KOPT-K1 (cell line): ENCODE data around the gene AKR1C4.
"Not testable (repeated sequence)": the region's sequence is repeated elsewhere in the genome, so short reads cannot be mapped to it uniquely, and the experiment has no call there.

ENCODE experiments used
- H3K27ac ChIP-seq: fragments of 200-600 bp; sonication (generic); 2 replicates; pipeline ENCODE4 v1.5.1; 2016; ENCODE audit warnings: antibody characterized with exemption, mild to moderate bottlenecking, low read depth, low read length; ENCODE audit not compliant: poor library complexity, severe bottlenecking
- H3K36me3 ChIP-seq: fragments of 200-600 bp; sonication (generic); 2 replicates; pipeline ENCODE4 v1.5.1; 2017; ENCODE audit warnings: antibody characterized with exemption, mild to moderate bottlenecking, low read length, moderate library complexity; ENCODE audit not compliant: insufficient read depth
- H3K9me3 ChIP-seq: fragments of 200-600 bp; sonication (generic); 2 replicates; pipeline ENCODE4 v1.5.1; 2017; ENCODE audit warnings: antibody characterized with exemption, low read length, mild to moderate bottlenecking; ENCODE audit not compliant: insufficient read depth, poor library complexity, severe bottlenecking

Gene AKR1C4

DNA sequence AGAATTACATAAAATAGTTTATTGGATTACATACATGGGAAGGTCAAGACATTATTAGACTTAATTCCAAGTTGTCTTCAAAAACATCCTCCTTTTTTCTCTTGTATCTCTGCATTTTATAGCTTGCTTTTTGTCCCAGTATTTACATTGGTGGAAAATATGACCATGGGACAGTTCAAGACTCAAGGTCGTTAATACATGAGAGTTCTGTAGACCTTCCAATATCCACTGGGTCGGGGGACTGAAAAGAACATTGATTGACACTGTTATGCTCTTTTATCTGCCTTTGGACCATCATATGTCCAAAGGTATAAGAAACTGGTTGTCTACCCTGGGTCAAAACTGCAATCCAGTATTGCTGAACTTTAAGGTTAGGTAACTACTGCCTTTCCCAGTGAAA lies 36.7 kb downstream of the AKR1C4 start:
- H3K27ac ChIP-seq: no peak overlapping the region
- no peaks in the 10 kb centered on the region for H3K36me3 ChIP-seq
- no peaks in the 10 kb centered on the region for H3K9me3 ChIP-seq

DNA sequence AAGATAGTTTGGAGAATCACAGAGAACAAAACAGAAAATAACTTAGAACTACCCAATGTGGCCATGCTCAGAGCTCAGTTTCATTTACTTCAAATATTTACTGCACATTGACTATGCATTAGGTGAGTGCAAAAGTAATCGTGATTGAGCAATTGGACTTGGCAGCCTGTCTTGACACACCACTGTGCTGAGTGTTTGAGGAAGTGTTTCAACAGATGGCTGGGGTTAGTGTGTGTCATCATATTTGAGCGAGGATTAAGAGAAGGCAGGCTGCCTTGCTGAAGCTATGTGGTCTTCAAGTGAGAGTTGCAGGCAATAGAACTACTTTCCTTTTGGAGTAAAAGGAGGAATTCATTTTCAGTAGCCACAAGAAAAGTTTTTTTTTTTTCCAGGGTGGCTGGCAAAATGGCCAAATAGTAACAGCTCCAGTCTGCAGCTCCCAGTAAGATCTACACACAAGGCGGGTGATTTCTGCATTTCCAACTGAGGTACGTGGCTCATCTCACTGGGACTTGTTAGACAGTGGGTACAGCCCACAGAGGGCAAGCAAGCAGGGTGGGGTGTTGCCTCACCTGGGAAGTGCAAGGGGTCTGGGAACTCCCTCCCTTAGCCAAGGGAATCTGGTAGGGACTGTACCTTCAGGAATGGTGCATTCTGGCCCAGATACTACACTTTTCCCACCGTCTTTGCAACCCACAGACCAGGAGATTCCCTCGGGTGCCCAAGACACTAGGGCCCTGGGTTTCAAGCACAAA lies 37.6 kb downstream of the AKR1C4 start:
- Histone ChIP-seq H3K27ac (no peak overlapping the region), H3K9me3 (no peaks in the 10 kb centered on the region), H3K36me3 (no peaks in the 10 kb centered on the region)

DNA sequence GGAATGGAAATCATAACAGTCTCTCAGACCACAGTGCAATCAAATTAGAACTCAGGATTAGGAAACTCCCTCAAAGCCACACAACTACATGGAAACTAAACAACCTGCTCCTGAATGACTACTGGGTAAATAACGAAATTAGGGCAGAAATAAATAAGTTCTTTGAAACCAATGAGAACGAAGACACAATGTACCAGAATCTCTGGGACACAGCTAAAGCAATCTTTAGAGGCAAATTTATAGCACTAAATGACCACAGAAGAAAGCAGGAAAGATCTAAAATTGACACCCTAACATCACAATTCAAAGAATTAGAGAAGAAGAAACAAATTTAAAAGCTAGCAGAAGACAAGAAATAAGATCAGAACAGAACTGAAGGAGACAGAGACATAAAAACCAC lies 40.9 kb downstream of the AKR1C4 start:
- not testable (repeated sequence) for H3K27ac ChIP-seq, H3K36me3 ChIP-seq, H3K9me3 ChIP-seq

DNA sequence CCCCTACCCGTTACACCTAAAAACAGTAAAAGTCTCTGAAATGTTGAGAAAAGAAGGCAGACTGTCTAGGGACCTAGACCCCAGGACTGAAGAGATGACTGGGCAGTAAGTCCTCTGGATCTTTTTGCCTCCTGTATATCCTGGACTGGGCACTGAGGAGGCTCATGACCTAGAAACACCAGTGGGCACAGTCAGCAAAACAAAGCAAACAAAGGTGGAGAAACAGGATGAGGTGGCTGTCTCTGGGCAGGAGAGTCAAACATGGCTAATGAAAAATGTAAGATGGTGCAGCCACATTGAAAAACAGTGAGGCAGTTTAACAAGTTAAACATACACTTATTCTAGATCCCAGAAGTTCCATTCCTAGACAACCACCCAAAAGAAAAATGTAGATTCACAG lies 45.9 kb downstream of the AKR1C4 start:
- no peaks in the 10 kb centered on the region for H3K36me3 ChIP-seq
- H3K27ac ChIP-seq: no peak overlapping the region
- no peaks in the 10 kb centered on the region for H3K9me3 ChIP-seq

DNA sequence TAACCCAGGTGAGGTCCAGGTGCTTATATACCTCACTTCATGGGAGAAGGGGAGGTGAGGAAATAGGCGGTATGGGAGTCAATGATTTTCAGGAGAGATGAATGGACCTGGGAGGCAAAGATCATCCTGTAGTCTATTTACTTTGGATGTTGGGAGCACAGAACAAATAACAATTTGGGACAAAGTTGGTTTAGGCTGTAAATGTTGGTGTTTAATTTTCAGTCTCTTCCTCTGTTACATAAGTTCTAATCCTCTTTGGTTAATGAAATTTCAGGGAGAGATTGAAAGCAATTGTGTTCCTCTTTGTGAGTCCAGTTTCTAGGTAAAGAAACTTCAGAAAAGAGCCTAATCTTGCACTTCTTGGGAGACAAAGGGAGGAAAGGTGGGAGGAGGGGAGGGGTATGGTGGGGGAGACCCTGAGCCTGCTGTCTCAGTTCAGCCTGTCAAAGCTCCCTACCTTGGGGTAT lies 46.9 kb downstream of the AKR1C4 start:
- Histone ChIP-seq H3K9me3 (no peaks in the 10 kb centered on the region), H3K36me3 (no peaks in the 10 kb centered on the region), H3K27ac (no peak overlapping the region)

DNA sequence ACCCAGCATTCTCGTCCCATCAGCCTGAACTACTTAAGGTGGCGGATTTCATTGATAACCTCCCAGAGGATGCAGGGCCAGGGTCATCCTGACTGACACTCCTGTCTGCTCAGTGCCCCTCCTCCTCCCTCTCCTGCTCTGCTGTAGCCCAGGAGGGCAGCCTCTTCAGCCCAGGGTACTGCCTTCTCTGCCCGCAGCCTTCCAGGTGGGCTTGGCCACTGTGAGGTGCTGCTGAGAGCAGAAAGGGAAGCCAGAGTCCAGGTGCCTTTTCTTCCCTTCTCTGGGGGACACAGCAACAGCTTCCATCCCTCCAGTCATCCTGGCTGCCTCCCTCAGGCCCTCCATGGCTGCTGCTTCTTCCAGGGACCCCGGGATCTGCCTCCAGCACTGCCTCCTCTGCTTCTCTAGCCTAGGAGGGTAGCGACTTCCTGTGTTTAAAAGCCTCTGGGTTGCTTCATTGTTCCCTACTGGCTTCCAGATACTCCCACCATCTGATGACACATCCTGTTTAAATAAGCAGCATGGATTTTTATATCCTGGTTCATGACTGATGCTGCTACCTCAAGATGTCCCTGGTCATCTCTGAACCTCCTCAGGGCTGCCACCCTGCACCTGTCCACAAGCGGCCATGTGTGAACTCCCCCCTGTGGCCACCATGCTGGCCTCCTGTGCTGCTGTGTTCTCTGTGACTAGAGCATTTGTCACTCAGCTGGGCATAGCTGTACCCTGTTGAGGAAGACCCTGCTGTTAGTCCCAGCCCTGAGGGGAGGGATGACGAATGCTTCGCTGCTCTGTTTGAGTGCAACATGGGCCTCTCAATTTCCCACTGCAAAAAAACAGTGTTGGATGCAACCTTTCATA lies 55.8 kb downstream of the AKR1C4 start:
- H3K27ac ChIP-seq: no peak overlapping the region
- H3K36me3 ChIP-seq: no peaks in the 10 kb centered on the region

DNA sequence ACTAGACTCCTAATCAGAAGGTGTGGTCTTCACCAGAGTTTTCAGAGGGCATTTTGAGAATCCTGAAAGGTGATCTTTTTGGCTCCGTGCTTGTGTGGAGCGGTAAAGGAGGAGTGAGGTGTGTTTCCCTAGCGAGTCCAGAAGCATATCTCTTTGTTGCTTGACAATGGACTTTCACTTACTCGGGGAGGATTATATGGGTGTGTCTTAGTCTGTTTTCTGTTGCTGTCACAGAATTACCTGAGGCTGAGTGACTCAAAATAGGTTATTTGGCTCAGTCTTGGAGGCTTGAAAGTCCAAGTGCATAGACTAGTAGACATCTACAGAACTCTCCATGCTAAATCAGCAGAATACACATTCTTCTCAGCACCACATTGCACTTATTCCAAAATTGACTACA lies 57.9 kb downstream of the AKR1C4 start:
- Histone ChIP-seq H3K9me3 (no peaks in the 10 kb centered on the region), H3K36me3 (no peaks in the 10 kb centered on the region), H3K27ac (no peak overlapping the region)

More for the DNA sequence above, 55.8 kb downstream of the AKR1C4 start:
- no peaks in the 10 kb centered on the region for H3K9me3 ChIP-seq

DNA sequence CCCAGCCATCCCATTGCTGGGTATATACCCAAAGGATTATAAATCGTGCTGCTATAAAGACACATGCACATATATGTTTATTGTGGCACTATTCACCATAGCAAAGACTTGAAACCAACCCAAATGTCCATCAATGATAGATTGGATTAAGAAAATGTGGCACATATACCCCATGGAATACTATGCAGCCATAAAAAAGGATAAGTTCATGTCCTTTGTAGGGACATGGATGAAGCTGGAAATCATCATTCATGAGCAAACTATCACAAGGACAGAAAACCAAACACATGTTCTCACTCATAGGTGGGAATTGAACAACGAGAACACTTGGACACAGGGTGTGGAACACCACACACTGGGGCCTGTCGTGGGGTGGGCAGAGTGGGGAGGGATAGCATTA lies 61.1 kb downstream of the AKR1C4 start:
- not testable (repeated sequence) for H3K27ac ChIP-seq, H3K9me3 ChIP-seq, H3K36me3 ChIP-seq

DNA sequence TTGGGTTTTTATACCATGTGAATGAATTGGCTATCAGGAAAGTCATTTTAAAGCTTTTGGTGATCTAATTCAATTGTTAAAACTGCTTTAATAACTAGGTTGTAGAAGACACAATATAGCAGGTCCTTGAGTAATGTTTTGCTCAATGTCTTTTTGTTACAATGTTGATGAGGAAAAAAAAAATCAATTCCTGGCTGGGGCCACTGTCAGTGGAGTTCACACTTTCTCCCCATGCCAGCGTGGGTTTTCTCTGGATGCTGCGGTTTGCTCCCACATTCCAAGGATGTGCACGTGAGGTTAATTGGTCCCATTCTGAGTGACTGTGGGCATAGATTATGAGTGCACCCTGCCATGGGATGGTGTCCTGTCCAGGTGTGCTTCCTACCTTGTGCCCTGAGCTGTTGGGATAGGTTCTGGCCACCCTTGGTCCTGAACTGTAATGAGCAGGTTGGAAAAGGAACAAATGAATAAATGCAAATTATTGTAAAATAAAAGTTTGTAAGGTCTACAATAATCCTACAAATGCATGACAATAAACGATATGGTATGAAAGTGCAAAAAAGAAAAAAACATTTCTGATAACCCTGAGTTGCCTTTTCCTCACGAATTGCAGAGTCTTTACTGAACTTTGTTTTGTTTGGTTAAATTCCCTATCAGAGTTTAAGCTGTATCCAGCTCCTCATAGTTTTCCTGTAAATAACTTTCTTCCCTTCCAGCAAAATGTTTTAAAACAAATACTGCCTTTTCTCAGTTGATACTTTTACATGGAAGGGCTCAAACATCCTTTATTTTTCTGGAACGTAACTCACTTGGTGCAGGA lies 62.7 kb downstream of the AKR1C4 start:
- Histone ChIP-seq H3K9me3 (peaks cover 18% of the 10 kb centered on the region), H3K36me3 (no peaks in the 10 kb centered on the region), H3K27ac (no peak overlapping the region)

DNA sequence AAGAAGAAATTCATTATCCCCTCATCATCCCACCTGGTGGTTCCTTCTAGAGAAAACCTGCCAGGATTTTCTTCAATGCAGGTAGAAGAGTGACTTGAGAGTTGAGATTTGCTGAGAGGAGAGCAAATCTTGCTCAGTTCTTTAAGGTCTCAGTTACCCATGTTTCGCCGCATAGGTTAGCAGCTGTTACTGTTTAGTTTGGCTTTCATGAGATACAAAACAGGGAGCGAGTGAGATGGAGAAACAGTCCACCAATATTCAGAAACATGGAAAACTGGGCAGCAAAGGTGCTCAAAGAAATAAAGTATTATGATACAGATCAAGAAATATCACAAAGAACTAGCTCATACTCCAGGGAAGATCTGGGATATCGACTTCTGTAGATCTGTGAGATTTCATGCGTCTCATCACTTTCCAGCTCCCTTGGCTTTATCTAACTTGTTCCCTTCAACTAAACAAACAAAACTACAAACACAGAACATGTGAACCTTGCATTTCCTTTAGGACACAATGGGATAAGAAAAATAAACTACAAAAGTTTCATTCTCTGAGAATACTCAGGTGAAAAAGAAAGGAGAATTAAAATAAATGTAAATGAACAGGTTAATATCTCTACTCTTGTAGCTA lies 63.4 kb downstream of the AKR1C4 start:
- no peak overlapping the region for H3K27ac ChIP-seq
- peaks cover 25% of the 10 kb centered on the region for H3K9me3 ChIP-seq
- no peaks in the 10 kb centered on the region for H3K36me3 ChIP-seq

DNA sequence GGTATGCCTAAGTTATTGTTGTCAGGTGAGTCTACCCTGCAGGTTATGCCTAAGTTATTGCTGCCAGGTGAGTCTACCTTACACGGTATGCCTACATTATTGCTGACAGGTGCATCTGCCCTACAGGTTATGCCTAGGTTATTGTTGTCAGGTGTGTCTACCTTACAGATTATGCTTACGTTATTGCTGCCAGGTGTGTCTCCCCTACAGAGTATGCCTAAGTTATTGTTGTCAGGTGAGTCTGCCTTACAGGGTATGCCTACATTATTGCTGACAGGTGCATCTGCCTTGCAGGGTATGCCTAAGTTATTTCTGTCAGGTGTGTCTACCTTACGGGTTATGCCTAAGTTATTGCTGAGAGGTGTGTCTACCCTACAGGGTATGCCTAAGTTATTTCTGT lies 64.2 kb downstream of the AKR1C4 start:
- Histone ChIP-seq H3K36me3 (no peaks in the 10 kb centered on the region), H3K27ac (no peak overlapping the region), H3K9me3 (peaks cover 27% of the 10 kb centered on the region)

DNA sequence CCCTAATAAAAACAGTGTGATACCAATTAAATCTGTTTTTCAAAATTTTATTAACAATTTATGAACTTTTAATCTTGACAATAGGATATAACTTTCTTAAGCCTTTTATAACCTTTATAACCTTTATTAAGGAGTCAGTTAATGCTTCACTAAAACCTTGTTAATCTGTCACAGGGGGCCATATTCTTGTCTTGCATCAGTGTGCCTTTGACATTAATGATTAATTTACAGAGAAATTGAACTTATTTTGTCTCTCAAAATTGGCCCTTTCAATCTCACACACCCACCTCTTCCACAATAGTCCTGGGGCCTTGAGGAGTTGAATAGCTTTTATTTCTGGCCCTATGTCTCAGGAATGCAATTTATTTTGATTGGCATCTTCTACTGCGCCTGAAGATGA lies 68.5 kb downstream of the AKR1C4 start:
- no peak overlapping the region for H3K27ac ChIP-seq
- no peaks in the 10 kb centered on the region for H3K36me3 ChIP-seq
- H3K9me3 ChIP-seq: peaks cover 38% of the 10 kb centered on the region

DNA sequence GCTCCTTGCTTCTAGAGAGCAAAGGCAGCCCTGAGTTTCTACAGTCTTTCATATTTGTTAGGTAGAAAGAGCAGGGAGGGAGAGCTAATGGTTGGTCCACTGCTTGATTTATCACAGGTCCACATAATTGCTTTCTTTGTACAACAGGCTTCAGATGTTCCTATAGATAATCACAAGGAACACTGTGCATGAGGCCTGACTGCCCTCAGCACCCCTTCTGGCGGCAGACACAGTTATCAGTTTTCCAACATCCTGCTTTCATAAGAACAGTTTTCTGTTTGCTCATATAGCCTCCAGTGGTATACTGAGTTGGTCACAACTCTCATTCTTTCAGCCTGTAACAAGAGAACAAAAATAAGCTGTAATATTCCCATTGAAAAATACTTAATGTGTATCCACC lies 69.7 kb downstream of the AKR1C4 start:
- Histone ChIP-seq H3K36me3 (no peaks in the 10 kb centered on the region), H3K9me3 (peaks cover 38% of the 10 kb centered on the region), H3K27ac (no peak overlapping the region)

DNA sequence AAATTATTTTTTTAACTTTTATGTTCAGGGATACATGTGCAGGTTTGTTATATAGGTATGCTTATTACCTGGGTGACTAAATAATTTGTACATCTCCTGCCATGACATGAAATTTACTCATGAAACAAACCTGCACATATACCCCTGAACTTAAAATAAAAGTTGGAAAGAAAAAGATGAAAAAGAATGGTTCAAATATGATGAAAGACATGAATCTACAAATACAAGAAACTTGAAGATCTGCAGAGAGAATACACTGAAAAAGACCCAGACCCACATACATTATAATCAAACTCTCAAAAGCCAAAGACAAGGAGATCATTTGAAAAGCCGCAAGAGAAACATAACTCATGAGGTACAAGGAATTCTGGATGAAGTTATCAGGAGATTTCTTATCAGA lies 70.2 kb downstream of the AKR1C4 start:
- H3K36me3 ChIP-seq: no peaks in the 10 kb centered on the region
- H3K9me3 ChIP-seq: peaks cover 38% of the 10 kb centered on the region
- no peak overlapping the region for H3K27ac ChIP-seq

DNA sequence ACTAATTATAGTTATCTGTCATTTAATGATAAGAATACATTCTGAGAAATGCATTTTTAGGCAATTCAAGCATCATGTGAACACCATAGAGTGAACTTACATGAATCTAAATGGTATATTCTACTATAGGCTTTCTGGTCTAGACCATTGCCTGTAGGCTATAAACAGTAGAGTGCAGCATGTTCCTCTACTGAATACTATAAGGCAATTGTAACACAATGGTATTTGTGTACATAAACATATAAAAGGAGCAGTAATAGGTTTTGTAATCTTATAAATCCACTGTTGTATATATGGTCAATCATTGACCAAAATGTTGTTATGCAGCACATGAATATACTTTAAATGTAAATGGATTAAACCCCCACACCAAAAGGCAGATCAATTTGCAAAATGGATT lies 71.6 kb downstream of the AKR1C4 start:
- Histone ChIP-seq H3K36me3 (no peaks in the 10 kb centered on the region), H3K27ac (no peak overlapping the region), H3K9me3 (peaks cover 29% of the 10 kb centered on the region)
